Duodenal mucosa (tissue), 2 donors: ENCODE data around the gene KRTAP4-4.
"Not testable (repeated sequence)": the region's sequence is repeated elsewhere in the genome, so short reads cannot be mapped to it uniquely, and the experiment has no call there.

Experiments used
- H3K27ac ChIP-seq: one replicate; pipeline ENCODE4 v1.7.0; 2013; ENCODE audit warnings: low read depth, low read length
- H3K27me3 ChIP-seq, 2 donors: one replicate each; pipeline ENCODE4 v1.7.0; 2013; ENCODE audit warnings: low read length in 2 of 2, control low read depth in 1 of 2; ENCODE audit not compliant: insufficient read depth in 2 of 2, control insufficient read depth in 1 of 2
- H3K36me3 ChIP-seq, 2 donors: one replicate each; pipeline ENCODE4 v1.7.0; 2013; ENCODE audit warnings: low read length in 2 of 2, control low read depth in 1 of 2; ENCODE audit not compliant: insufficient read depth in 2 of 2, control insufficient read depth in 1 of 2
- H3K4me1 ChIP-seq, 2 donors: one replicate each; pipeline ENCODE4 v1.7.0; 2013; ENCODE audit warnings: low read length in 2 of 2, control low read depth in 1 of 2; ENCODE audit not compliant: insufficient read depth in 2 of 2, control insufficient read depth in 1 of 2
- H3K4me3 ChIP-seq, 2 donors: one replicate each; pipeline ENCODE4 v1.7.0; 2013; ENCODE audit warnings: low read length in 2 of 2, low read depth in 1 of 2
- H3K9ac ChIP-seq, 2 donors: one replicate each; pipeline ENCODE4 v1.7.0; 2013; ENCODE audit warnings: low read length in 2 of 2, low read depth in 1 of 2
- H3K9me3 ChIP-seq, 2 donors: one replicate each; pipeline ENCODE4 v1.7.0; 2013; ENCODE audit warnings: low read length in 2 of 2, control low read depth in 1 of 2; ENCODE audit not compliant: control insufficient read depth in 1 of 2

Gene KRTAP4-4

GRCh38 chr17:41177727-41178271 lies 17.3 kb upstream of the KRTAP4-4 start, which contains the start of gene KRTAP4-2:
TSS of gene KRTAP4-2 (minus strand) at chr17:41178221. CDS start at chr17:41178164, 57 bp downstream.
- peaks cover 0 to 5% of the 10 kb centered on the region in 2 donors for H3K4me1 ChIP-seq
- no peak within 1 kb of the TSS for H3K9ac ChIP-seq
- peaks cover 4 to 23% of the 10 kb centered on the region in 2 donors for H3K27me3 ChIP-seq
- no peaks in the 10 kb centered on the region for H3K9me3 ChIP-seq
- no peaks in the 10 kb centered on the region for H3K36me3 ChIP-seq
- H3K27ac ChIP-seq: no peak within 1 kb of the TSS
- no peak within 1 kb of the TSS for H3K4me3 ChIP-seq

- Histone ChIP-seq H3K4me3 (no peak overlapping the region), H3K9ac (no peak overlapping the region), H3K27me3 (peaks cover 4 to 26% of the 10 kb centered on the region in 2 donors), H3K4me1 (peaks cover 0 to 4% of the 10 kb centered on the region in 2 donors), H3K36me3 (no peaks in the 10 kb centered on the region), H3K27ac (no peak overlapping the region), H3K9me3 (no peaks in the 10 kb centered on the region)
Observed at GRCh38 chr17:41176744-41177387, 16.3 kb upstream of the KRTAP4-4 start.

DNA sequence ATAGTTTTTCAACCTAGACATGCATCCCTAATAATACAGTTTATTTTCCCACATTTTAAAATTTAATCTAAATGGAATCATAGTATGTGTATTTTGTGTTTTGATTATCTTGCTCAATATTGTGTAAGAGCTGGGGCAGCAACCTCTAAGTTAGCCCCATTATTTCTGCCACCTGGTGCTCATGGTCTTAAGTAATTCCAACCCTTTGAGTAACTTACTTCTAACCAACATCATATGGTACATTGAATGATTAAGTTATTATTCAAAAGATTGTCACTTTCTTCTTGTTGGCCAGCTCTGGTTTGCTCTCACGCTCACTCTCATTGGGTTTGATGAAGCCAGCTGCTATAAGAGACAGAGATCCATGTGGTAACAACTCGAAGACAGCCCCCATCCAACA lies 11.3 kb upstream of the KRTAP4-4 start:
- Histone ChIP-seq H3K9ac (no peak overlapping the region), H3K9me3 (no peaks in the 10 kb centered on the region), H3K27me3 (peaks cover 4 to 15% of the 10 kb centered on the region in 2 donors), H3K4me3 (no peak overlapping the region), H3K27ac (no peak overlapping the region), H3K4me1 (no peaks in the 10 kb centered on the region), H3K36me3 (no peaks in the 10 kb centered on the region)

GRCh38 chr17:41168121-41168520 lies 7.6 kb upstream of the KRTAP4-4 start, which contains the start of gene KRTAP4-3:
TSS of gene KRTAP4-3 (minus strand) at chr17:41168221. CDS start at chr17:41168172, 49 bp downstream.
- H3K9me3 ChIP-seq: no peaks in the 10 kb centered on the region
- H3K4me1 ChIP-seq: no peaks in the 10 kb centered on the region
- no peak within 1 kb of the TSS for H3K4me3 ChIP-seq
- no peak within 1 kb of the TSS for H3K9ac ChIP-seq
- no peaks in the 10 kb centered on the region for H3K36me3 ChIP-seq
- no peak within 1 kb of the TSS for H3K27ac ChIP-seq
- H3K27me3 ChIP-seq: peaks cover 0 to 6% of the 10 kb centered on the region in 2 donors

DNA sequence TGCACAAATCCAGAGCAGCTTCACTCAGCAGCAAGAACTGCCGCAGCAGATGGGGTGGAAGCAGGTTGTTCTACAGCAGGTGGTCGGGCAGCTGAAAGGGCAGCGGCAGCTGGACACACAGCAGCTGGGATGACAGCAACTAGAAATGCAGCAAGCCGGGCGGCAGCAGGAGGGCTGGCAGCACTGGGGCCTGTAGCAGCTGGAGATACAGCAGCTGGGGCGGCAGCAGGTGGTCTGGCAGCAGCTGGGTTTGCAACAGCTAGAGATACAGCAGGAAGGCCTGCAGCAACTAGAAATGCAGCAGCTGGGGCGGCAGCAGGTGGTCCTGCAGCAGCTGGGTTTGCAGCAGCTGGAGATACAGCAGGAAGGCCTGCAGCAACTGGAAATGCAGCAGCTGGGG lies 7.0 kb upstream of the KRTAP4-4 start:
- no peak overlapping the region for H3K27ac ChIP-seq
- H3K4me1 ChIP-seq: no peaks in the 10 kb centered on the region
- no peaks in the 10 kb centered on the region for H3K9me3 ChIP-seq
- no peak overlapping the region for H3K9ac ChIP-seq
- peaks cover 0 to 6% of the 10 kb centered on the region in 2 donors for H3K27me3 ChIP-seq
- no peaks in the 10 kb centered on the region for H3K36me3 ChIP-seq
- no peak overlapping the region for H3K4me3 ChIP-seq

DNA sequence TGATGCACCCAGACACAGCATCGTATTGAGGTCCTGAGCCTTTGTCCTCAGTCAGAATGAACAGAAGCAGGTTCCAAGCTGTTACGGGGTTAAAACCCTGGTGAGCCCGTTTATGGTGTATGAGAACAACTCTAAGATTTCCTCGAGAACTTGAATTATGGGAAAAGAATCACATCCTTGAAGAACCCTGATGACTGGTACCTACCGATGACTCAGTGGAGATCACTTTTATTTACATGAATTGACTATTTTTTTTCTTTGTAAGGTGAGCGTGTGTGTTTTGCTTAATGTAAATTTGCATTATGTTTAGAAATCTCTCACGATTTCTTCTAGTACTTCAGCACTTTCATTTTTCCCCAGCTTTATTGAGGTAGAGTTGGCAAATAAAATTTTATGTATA lies 3.3 kb upstream of the KRTAP4-4 start:
- Histone ChIP-seq H3K9me3 (no peaks in the 10 kb centered on the region), H3K36me3 (no peaks in the 10 kb centered on the region), H3K4me3 (no peak overlapping the region), H3K4me1 (no peaks in the 10 kb centered on the region), H3K27me3 (peaks cover 0 to 3% of the 10 kb centered on the region in 2 donors), H3K27ac (no peak overlapping the region), H3K9ac (no peak overlapping the region)

DNA sequence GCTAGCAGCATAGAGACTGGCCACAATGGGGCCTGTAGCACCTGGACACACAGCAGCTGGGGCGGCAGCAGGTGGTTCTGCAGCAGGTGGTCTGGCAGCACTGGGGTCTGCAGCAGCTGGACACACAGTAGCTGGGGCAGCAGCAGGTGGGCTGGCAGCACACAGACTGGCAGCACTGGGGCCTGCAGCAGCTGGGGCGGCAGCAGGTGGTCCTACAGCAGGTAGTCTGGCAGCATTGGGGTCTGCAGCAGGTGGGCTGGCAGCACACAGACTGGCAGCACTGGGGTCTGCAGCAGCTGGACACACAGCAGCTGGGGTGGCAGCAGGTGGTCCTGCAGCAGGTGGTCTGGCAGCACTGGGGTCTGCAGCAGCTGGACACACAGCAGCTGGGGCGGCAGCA lies 358 bp downstream of the KRTAP4-4 start:
- H3K27ac ChIP-seq, H3K9me3 ChIP-seq, H3K27me3 ChIP-seq, H3K9ac ChIP-seq, H3K4me3 ChIP-seq, H3K36me3 ChIP-seq, H3K4me1 ChIP-seq: not testable (repeated sequence)

GRCh38 chr17:41153856-41154255 lies 6.7 kb downstream of the KRTAP4-4 start:
- Histone ChIP-seq H3K27ac (no peak overlapping the region), H3K27me3 (peaks cover 0 to 4% of the 10 kb centered on the region in 2 donors), H3K9me3 (no peaks in the 10 kb centered on the region), H3K36me3 (no peaks in the 10 kb centered on the region), H3K4me1 (no peaks in the 10 kb centered on the region), H3K4me3 (no peak overlapping the region), H3K9ac (no peak overlapping the region)

GRCh38 chr17:41151525-41151924 lies 9.0 kb downstream of the KRTAP4-4 start:
- no peak overlapping the region for H3K27ac ChIP-seq
- no peaks in the 10 kb centered on the region for H3K27me3 ChIP-seq

GRCh38 chr17:41150026-41150425 lies 10.5 kb downstream of the KRTAP4-4 start:
- Histone ChIP-seq H3K27ac (no peak overlapping the region), H3K4me3 (no peak overlapping the region), H3K4me1 (no peaks in the 10 kb centered on the region)

More at GRCh38 chr17:41151525-41151924, 9.0 kb downstream of the KRTAP4-4 start:
- Histone ChIP-seq H3K9ac (no peak overlapping the region), H3K9me3 (no peaks in the 10 kb centered on the region), H3K4me3 (no peak overlapping the region), H3K4me1 (no peaks in the 10 kb centered on the region), H3K36me3 (no peaks in the 10 kb centered on the region)

More at GRCh38 chr17:41150026-41150425, 10.5 kb downstream of the KRTAP4-4 start:
- no peaks in the 10 kb centered on the region for H3K9me3 ChIP-seq
- H3K27me3 ChIP-seq: no peaks in the 10 kb centered on the region
- H3K9ac ChIP-seq: no peak overlapping the region
- no peaks in the 10 kb centered on the region for H3K36me3 ChIP-seq
